Posterior vena cava (tissue), 2 donors: ENCODE data around the gene HSFX3. TPM values are rescaled to one million over a fixed set of nuclear protein-coding genes. Genes with fewer than 3 reads are reported as not detected.
"Not testable (repeated sequence)": the region's sequence is repeated elsewhere in the genome, so short reads cannot be mapped to it uniquely, and the experiment has no call there.

ENCODE experiments used
- DNase-seq: peaks from one replicate; pipeline ENCODE4 v3.0.0-alpha.2; 2020; ENCODE audit warnings: low spot score
- intact Hi-C, 2 donors: fragments of 100-400 bp; cut with DNase I; formaldehyde crosslinking; loops; one replicate each; pipeline versions ENCODE4 v1.14.1 to v1.14.2; 2022 to 2023
- total RNA-seq, 2 donors: library from RNA; stranded (reverse); fragmentation: NEBNext Ultra II Directional; extraction: Animal tissue kit (Norgen Biotek cat#: 25700); gene quantifications; one replicate each; pipeline ENCODE4 v1.2.1, GENCODE V29; 2021
- donor health status: DM: yes; HTN: yes; CAD: no.
- donor health status: DM: yes; HTN: yes; CAD: no.

The HSFX3 gene
- total RNA-seq, 2 donors from 2014 or later, result not detected

GRCh38 chrX:149547782-149548181 is 1.9 kb downstream of the HSFX3 start:
- intact Hi-C loops, DNase-seq: not testable (repeated sequence)

- intact Hi-C loops, DNase-seq: not testable (repeated sequence)
These were observed 2.8 kb downstream of the HSFX3 start for GRCh38 chrX:149546962-149547361.

GRCh38 chrX:149545545-149546543 is 3.9 kb downstream of the HSFX3 start:
- DNase-seq, intact Hi-C loops: not testable (repeated sequence)

- intact Hi-C loops, result no loop called here
- no peak for DNase-seq
These were observed 8.1 kb downstream of the HSFX3 start for GRCh38 chrX:149541521-149542047.

GRCh38 chrX:149540621-149541520 is 8.9 kb downstream of the HSFX3 start, which contains the start of gene EOLA1:
EOLA1 (plus strand) TSS chrX:149541012; CDS start chrX:149545631, 4,619 bp downstream.
- peak; percentile 96 for DNase-seq
- intact Hi-C loops, result no loop called here

- intact Hi-C loops, result no loop called here
- DNase-seq, result peak; percentile 97
These were observed 9.5 kb downstream of the HSFX3 start for GRCh38 chrX:149540131-149540620.

- intact Hi-C loops, result no loop called here
- DNase-seq, result peak; percentile 95
These were observed 10.2 kb downstream of the HSFX3 start for GRCh38 chrX:149539283-149540130.

- intact Hi-C loops, result not testable (repeated sequence)
These were observed 12.2 kb downstream of the HSFX3 start for GRCh38 chrX:149537474-149537873.

GRCh38 chrX:149534926-149535602 is 14.7 kb downstream of the HSFX3 start:
- intact Hi-C loops, DNase-seq: not testable (repeated sequence)

More at GRCh38 chrX:149537474-149537873, 12.2 kb downstream of the HSFX3 start:
- not testable (repeated sequence) for DNase-seq

GRCh38 chrX:149533999-149534398 is 15.7 kb downstream of the HSFX3 start:
- intact Hi-C loops, DNase-seq: not testable (repeated sequence)

- intact Hi-C loops, DNase-seq: not testable (repeated sequence)
These were observed 16.9 kb downstream of the HSFX3 start for GRCh38 chrX:149532868-149533267.

GRCh38 chrX:149531599-149531998 is 18.1 kb downstream of the HSFX3 start:
- intact Hi-C loops, result no loop called here
- no peak for DNase-seq

- DNase-seq, result no peak
- intact Hi-C loops, result no loop called here
These were observed 21.3 kb downstream of the HSFX3 start for GRCh38 chrX:149528381-149528780.

GRCh38 chrX:149527705-149528104 is 22.0 kb downstream of the HSFX3 start:
- DNase-seq, result no peak
- intact Hi-C loops, result no loop called here

GRCh38 chrX:149526318-149527033 is 23.2 kb downstream of the HSFX3 start:
- DNase-seq, intact Hi-C loops: not testable (repeated sequence)

- intact Hi-C loops, DNase-seq: not testable (repeated sequence)
These were observed 23.8 kb downstream of the HSFX3 start for GRCh38 chrX:149525903-149526302.

- intact Hi-C loops, DNase-seq: not testable (repeated sequence)
These were observed 24.3 kb downstream of the HSFX3 start for GRCh38 chrX:149525389-149525788.
